ENCODE measurements around the gene TOP3B.
A peak's percentile ranks its signal among the peaks of the same experiment; 100 is the strongest.

The TOP3B gene

GRCh38 chr22:22025320-22026156 is 43.0 kb upstream of the TOP3B start:
- peak; percentile 79 for DNase-seq (ENCODE audit: low spot score)
- TF ChIP-seq, protein P1, sequence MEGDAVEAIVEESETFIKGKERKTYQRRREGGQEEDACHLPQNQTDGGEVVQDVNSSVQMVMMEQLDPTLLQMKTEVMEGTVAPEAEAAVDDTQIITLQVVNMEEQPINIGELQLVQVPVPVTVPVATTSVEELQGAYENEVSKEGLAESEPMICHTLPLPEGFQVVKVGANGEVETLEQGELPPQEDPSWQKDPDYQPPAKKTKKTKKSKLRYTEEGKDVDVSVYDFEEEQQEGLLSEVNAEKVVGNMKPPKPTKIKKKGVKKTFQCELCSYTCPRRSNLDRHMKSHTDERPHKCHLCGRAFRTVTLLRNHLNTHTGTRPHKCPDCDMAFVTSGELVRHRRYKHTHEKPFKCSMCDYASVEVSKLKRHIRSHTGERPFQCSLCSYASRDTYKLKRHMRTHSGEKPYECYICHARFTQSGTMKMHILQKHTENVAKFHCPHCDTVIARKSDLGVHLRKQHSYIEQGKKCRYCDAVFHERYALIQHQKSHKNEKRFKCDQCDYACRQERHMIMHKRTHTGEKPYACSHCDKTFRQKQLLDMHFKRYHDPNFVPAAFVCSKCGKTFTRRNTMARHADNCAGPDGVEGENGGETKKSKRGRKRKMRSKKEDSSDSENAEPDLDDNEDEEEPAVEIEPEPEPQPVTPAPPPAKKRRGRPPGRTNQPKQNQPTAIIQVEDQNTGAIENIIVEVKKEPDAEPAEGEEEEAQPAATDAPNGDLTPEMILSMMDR (IDR thresholded peaks at IDR 0.05; ENCODE audit: borderline replicate concordance, control extremely low read depth, extremely low read depth, insufficient read depth, missing control alignments): no peak
- in situ Hi-C loops (cut with MboI; ENCODE audit: low sequenced_read_pairs, unreplicated experiment): no loop called here

GRCh38 chr22:22024440-22024839 is 41.9 kb upstream of the TOP3B start:
- no peak for DNase-seq (ENCODE audit: low spot score)
- in situ Hi-C loops (cut with MboI; ENCODE audit: low sequenced_read_pairs, unreplicated experiment): no loop called here

GRCh38 chr22:22023581-22024137 is 41.1 kb upstream of the TOP3B start:
- in situ Hi-C loops (cut with MboI; ENCODE audit: low sequenced_read_pairs, unreplicated experiment): no loop called here
- TF ChIP-seq, protein P1 (IDR thresholded peaks at IDR 0.05; ENCODE audit: borderline replicate concordance, control extremely low read depth, extremely low read depth, insufficient read depth, missing control alignments): no peak
- no peak for DNase-seq (ENCODE audit: low spot score)

More at GRCh38 chr22:22024440-22024839, 41.9 kb upstream of the TOP3B start:
- TF ChIP-seq, protein P1 (IDR thresholded peaks at IDR 0.05; ENCODE audit: borderline replicate concordance, control extremely low read depth, extremely low read depth, insufficient read depth, missing control alignments): no peak

- in situ Hi-C loops (cut with MboI; ENCODE audit: low sequenced_read_pairs, unreplicated experiment): no loop called here
- DNase-seq (ENCODE audit: low spot score): no peak
- TF ChIP-seq, protein P1 (IDR thresholded peaks at IDR 0.05; ENCODE audit: borderline replicate concordance, control extremely low read depth, extremely low read depth, insufficient read depth, missing control alignments): no peak
Observed at GRCh38 chr22:22022947-22023534, 40.5 kb upstream of the TOP3B start.

DNA sequence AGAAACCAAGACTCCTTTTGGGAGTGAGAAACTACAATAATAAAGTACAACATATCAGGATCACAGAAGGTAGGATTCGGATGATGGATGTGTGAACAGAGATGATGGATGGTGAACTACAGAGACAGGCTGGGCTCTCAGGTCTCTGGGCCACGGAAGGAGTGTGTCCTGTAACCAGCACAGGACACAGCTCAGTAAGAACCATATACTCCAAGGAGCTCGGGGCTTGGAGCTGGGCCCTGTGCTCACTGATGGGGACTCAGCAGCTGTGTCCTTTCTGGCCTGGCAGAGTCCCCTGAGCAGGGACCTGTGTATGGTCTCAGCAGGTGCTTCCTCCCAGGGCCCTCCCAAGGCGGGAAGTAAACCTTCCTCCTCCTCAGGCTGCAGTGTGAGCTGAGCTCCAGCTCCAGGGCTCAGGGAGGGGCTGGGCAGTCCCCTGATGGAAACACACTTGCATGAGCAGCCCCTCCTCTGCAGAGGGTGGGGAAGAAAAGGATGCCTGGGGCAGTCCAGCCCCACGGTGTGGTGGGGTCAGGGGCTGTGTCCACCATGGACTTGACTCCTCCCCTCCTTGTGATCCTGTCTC is 39.8 kb upstream of the TOP3B start:
- in situ Hi-C loops (cut with MboI; ENCODE audit: low sequenced_read_pairs, unreplicated experiment): no loop called here
- TF ChIP-seq, protein P1 (IDR thresholded peaks at IDR 0.05; ENCODE audit: borderline replicate concordance, control extremely low read depth, extremely low read depth, insufficient read depth, missing control alignments): no peak
- no peak for DNase-seq (ENCODE audit: low spot score)

DNA sequence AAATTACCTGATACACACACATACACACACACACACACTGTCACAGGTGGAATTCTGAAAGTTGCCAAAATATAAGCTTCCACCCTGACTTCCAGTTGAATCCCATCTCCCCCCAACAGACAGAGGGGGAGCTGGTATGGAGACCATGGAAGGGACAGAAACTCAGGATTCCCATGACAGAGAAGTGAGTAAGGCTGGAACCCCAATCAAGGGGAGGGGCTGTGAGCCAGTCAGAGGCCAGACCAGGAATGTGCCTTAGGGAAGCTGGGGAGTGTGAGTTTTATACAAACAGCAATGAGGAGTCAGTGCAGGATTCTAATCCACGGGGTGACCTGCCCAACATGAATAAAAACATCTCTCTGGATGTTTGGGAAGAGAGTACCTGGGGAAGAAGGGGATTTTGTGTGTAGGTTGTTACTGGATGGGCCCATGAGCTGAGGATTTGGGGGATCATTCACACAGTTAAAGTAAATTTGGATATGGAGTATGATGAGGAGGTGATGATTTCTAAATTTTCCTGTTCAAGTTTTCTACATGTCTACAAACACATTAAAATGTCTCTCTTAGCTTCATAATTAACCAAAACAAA is 38.7 kb upstream of the TOP3B start:
- DNase-seq (ENCODE audit: low spot score): no peak
- TF ChIP-seq, protein P1 (IDR thresholded peaks at IDR 0.05; ENCODE audit: borderline replicate concordance, control extremely low read depth, extremely low read depth, insufficient read depth, missing control alignments): no peak
- in situ Hi-C loops (cut with MboI; ENCODE audit: low sequenced_read_pairs, unreplicated experiment): no loop called here
